Measurements from ENCODE around the gene CYP19A1. TPM values are rescaled to one million over a fixed set of nuclear protein-coding genes. Genes with fewer than 3 reads are reported as not detected.
"Not testable (repeated sequence)": the region's sequence is repeated elsewhere in the genome, so short reads cannot be mapped to it uniquely, and the experiment has no call there.

Gene CYP19A1
- total and polyA plus RNA-seq, 7 donors: 0.10 to 0.71 (median 0.41) TPM; not detected in 4

- TF ChIP-seq POLR2A (IDR thresholded peaks at IDR 0.05) (no peak), CTCF (IDR thresholded peaks at IDR 0.05) (no peak), EP300 (IDR thresholded peaks at IDR 0.05) (no peak), POLR2AphosphoS5 (IDR thresholded peaks at IDR 0.05) (no peak)
- intact Hi-C loops (cut with DNase I): loop anchor here (1.0 kb wide), 1 partner anchor 28 kb away; no protein-coding TSS in a partner anchor
- H3K4me1 ChIP-seq: peaks cover 0 to 7% (median 6%) of the 10 kb centered on the region in 4 donors
- WGBS, 2 donors: 78 to 85% methylated on average over 9 of the region's 9 CpGs
- no peaks in the 10 kb centered on the region for H3K9me3 ChIP-seq
- no peaks in the 10 kb centered on the region for H3K36me3 ChIP-seq
- H3K27me3 ChIP-seq: peaks cover 0 to 19% (median 3%) of the 10 kb centered on the region in 3 donors
- peak overlapping the region in 1 of 4 donors; percentile 32 for H3K27ac ChIP-seq
- no peak overlapping the region for H3K4me3 ChIP-seq
- DNase-seq: no peak
These were observed 146.6 kb downstream of the CYP19A1 start for GRCh38 chr15:51191766-51192165.

GRCh38 chr15:51191072-51191670 lies 147.2 kb downstream of the CYP19A1 start:
- no peaks in the 10 kb centered on the region for H3K9me3 ChIP-seq
- peak overlapping the region in 1 of 4 donors; percentile 32 for H3K27ac ChIP-seq
- H3K4me1 ChIP-seq: peaks cover 0 to 7% (median 6%) of the 10 kb centered on the region in 4 donors
- H3K4me3 ChIP-seq: no peak overlapping the region
- intact Hi-C loops (cut with DNase I): no loop called here
- no peak for DNase-seq
- peaks cover 0 to 19% (median 3%) of the 10 kb centered on the region in 3 donors for H3K27me3 ChIP-seq
- WGBS, 2 donors: 90 to 95% methylated on average over 7 of the region's 7 CpGs
- no peaks in the 10 kb centered on the region for H3K36me3 ChIP-seq
- TF ChIP-seq EP300 (IDR thresholded peaks at IDR 0.05) (no peak), POLR2A (IDR thresholded peaks at IDR 0.05) (no peak), POLR2AphosphoS5 (IDR thresholded peaks at IDR 0.05) (no peak), CTCF (IDR thresholded peaks at IDR 0.05) (no peak)

GRCh38 chr15:51190424-51191068 lies 147.8 kb downstream of the CYP19A1 start:
- Histone ChIP-seq H3K27ac (no peak overlapping the region), H3K4me1 (peaks cover 0 to 7% (median 6%) of the 10 kb centered on the region in 4 donors), H3K9me3 (no peaks in the 10 kb centered on the region), H3K36me3 (no peaks in the 10 kb centered on the region), H3K27me3 (peaks cover 0 to 15% (median 3%) of the 10 kb centered on the region in 3 donors), H3K4me3 (no peak overlapping the region)
- intact Hi-C loops (cut with DNase I): no loop called here
- no peak for DNase-seq
- WGBS, 2 donors: 84 to 90% methylated on average over 8 of the region's 8 CpGs
- TF ChIP-seq POLR2AphosphoS5 (IDR thresholded peaks at IDR 0.05): no peak
- TF ChIP-seq EP300 (IDR thresholded peaks at IDR 0.05): no peak
- TF ChIP-seq POLR2A (IDR thresholded peaks at IDR 0.05): no peak
- TF ChIP-seq CTCF (IDR thresholded peaks at IDR 0.05): no peak

- peaks cover 0 to 7% (median 6%) of the 10 kb centered on the region in 4 donors for H3K4me1 ChIP-seq
- WGBS, 2 donors: 79 to 82% methylated on average over 6 of the region's 6 CpGs
- no peaks in the 10 kb centered on the region for H3K9me3 ChIP-seq
- no peak for DNase-seq
- TF ChIP-seq POLR2AphosphoS5 (IDR thresholded peaks at IDR 0.05) (no peak), POLR2A (IDR thresholded peaks at IDR 0.05) (no peak), CTCF (IDR thresholded peaks at IDR 0.05) (no peak), EP300 (IDR thresholded peaks at IDR 0.05) (no peak)
- H3K27me3 ChIP-seq: peaks cover 0 to 15% (median 3%) of the 10 kb centered on the region in 3 donors
- intact Hi-C loops (cut with DNase I): no loop called here
- H3K4me3 ChIP-seq: no peak overlapping the region
- H3K27ac ChIP-seq: no peak overlapping the region
- H3K36me3 ChIP-seq: no peaks in the 10 kb centered on the region
These were observed 148.6 kb downstream of the CYP19A1 start for GRCh38 chr15:51189669-51190385.

GRCh38 chr15:51188791-51189190 lies 149.6 kb downstream of the CYP19A1 start:
- H3K27me3 ChIP-seq: peaks cover 0 to 10% (median 0%) of the 10 kb centered on the region in 3 donors
- DNase-seq; H3K9me3 ChIP-seq; H3K27ac ChIP-seq; H3K4me3 ChIP-seq; H3K4me1 ChIP-seq; intact Hi-C loops (cut with DNase I); H3K36me3 ChIP-seq: not testable (repeated sequence)
- 90 to 93% methylated on average over 6 of the region's 6 CpGs for WGBS, 2 donors

Data from sigmoid colon (tissue), 7 donors.